T47D (cell line): ENCODE data around the gene GRM8.

Experiments
- DNase-seq, 2 experiments: peaks; one replicate each; pipeline versions ENCODE4 v3.0.0 to v3.0.0-alpha.2; 2011 to 2012; ENCODE audit warnings: low read depth in 1 of 2, low spot score in 1 of 2
- JUND ChIP-seq: IDR thresholded peaks from 2 replicates; pipeline ENCODE4 v1.6.1; 2012; ENCODE audit warnings: low read depth
- in situ Hi-C: cut with HindIII; loops from 2 replicates; pipeline ENCODE4 v1.10.0; 2016; ENCODE audit warnings: low sequenced_read_pairs, low pct_unique_long_range_greater_than_20kb

Gene GRM8

GRCh38 chr7:126535176-126535575 is 717.6 kb downstream of the GRM8 start:
- no peak for DNase-seq
- in situ Hi-C loops = no loop called here
- TF ChIP-seq JUND = no peak

- in situ Hi-C loops = no loop called here
- no peak for DNase-seq
- no peak for TF ChIP-seq JUND
Measured at GRCh38 chr7:126533715-126534114, 719.0 kb downstream of the GRM8 start.

- TF ChIP-seq JUND = no peak
- in situ Hi-C loops = no loop called here
- DNase-seq = no peak
Measured at GRCh38 chr7:126529833-126530232, 722.9 kb downstream of the GRM8 start.

DNA sequence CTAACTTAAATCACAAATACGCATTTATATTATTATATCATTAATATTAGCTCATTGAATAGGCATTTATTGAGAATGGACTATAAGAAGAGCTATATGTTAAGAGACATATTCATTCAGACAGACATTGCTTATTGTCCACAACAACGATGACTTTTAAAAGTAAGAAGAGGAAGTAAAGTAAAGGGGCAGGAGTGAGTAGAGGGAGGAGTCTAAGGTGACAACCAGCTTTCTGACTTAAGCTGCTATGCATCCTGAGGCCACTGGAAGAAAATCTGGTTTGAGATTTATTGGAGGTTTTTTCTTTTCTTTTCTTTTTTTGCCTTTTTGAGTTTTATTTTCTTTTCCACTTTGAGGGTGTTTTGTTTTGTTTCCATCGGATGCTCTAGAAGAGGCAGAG is 723.5 kb downstream of the GRM8 start:
- in situ Hi-C loops = no loop called here
- DNase-seq = no peak
- no peak for TF ChIP-seq JUND

- no peak for TF ChIP-seq JUND
- DNase-seq = no peak
- in situ Hi-C loops = no loop called here
Measured at GRCh38 chr7:126525906-126526305, 726.8 kb downstream of the GRM8 start.

DNA sequence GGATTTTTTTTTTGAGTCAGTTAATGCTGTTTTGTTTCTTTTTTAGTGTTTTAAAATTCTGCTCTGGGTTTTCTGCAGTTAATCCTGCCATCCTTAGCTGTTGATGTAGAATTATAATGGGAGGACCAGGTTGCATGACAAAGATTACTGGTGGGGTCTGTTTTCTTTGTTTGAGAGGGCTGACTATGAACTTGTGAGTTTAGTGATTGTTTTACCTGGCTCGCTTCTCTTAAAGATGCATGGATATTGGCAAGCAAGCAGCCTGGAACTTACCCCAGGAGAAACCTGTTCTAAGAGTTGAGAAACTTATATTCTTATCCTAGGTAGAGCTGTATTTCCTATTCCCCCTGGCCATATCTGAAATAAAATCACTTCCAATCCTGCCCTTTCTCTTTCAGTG is 727.8 kb downstream of the GRM8 start:
- TF ChIP-seq JUND = no peak
- in situ Hi-C loops = no loop called here
- no peak for DNase-seq

DNA sequence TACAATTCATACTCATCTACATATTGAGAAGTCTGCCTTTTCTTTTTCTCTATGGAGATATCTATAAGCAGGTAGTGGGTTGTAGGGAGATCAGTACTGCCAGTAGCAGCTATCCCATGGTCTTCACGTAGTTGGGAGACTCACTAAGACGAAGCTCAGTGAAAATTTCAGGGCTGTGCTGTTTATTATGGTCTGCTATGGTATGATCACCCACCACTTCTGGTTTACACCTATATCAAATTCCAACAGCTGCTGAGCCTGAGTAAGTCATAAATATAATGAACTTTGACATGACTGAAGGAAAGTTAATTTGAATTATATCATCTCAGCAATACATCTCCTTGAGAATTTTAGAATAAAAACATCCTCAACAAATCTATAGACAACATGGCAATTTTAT is 741.7 kb downstream of the GRM8 start:
- no peak for DNase-seq
- no peak for TF ChIP-seq JUND
- in situ Hi-C loops = no loop called here

GRCh38 chr7:126501617-126502016 is 751.1 kb downstream of the GRM8 start:
- no peak for TF ChIP-seq JUND
- in situ Hi-C loops = no loop called here
- peak in 1 of 2 experiments; percentile 29 for DNase-seq

DNA sequence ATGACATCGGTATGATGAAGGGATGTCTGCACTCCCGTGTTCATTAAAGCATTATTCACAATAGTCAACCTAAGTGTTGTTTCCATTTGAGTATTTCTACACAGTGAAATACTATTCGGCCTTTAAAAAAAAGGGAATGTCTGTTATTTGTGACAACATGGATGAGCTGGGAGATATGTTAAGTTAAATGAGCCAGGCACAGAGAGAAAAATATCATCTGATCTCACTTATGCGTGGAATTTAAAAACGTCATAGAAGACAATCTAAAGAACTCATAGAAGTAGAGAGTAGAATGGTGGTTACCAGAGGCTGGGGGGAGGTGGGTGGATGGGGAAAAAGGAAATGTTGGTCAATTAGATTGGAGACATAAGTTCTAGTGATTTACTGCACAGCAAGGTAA is 753.3 kb downstream of the GRM8 start:
- in situ Hi-C loops = no loop called here
- no peak for DNase-seq
- TF ChIP-seq JUND = no peak

- no peak for DNase-seq
- in situ Hi-C loops = no loop called here
- no peak for TF ChIP-seq JUND
Measured at GRCh38 chr7:126495733-126496132, 757.0 kb downstream of the GRM8 start.

DNA sequence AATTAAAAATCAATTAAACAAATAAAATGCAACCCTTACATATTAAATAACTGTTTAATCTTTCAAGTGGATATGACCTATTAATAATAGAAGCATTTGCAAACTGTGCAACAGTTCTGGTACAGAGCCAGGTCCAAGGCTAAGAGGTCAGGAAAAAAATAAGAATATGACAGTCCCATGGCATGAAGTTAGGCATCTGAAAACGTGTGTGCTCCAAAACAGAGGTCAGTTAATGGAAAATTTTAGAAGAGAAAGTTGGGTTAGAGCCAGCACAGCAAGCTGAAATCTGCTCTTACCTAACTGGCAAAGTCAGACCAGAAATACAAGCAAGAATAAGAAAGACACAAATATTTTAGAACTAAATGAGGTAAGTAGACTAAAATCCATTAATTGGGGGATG is 757.7 kb downstream of the GRM8 start:
- in situ Hi-C loops = no loop called here
- no peak for TF ChIP-seq JUND
- DNase-seq = no peak

DNA sequence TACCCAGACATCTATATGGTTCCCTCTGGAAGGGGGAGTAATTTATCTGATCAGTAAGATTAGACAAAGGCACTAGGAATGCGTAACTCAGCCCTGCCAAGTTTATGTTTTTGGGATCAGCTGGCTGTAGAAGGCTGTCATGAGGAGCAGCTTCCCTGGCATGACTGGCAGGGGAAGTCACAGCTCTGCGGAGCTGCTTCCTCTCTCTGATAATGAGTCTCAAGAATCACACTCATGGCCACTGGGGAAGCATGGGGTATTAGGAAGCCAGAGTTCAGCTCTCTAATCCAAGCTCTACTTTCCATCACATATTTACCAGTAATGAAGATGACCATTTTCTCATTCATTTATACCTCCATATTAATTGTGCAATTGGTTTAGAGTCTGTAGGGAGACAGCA is 758.9 kb downstream of the GRM8 start:
- DNase-seq = no peak
- TF ChIP-seq JUND = no peak
- in situ Hi-C loops = no loop called here

GRCh38 chr7:126489874-126490273 is 762.9 kb downstream of the GRM8 start:
- in situ Hi-C loops = no loop called here
- no peak for DNase-seq
- no peak for TF ChIP-seq JUND

DNA sequence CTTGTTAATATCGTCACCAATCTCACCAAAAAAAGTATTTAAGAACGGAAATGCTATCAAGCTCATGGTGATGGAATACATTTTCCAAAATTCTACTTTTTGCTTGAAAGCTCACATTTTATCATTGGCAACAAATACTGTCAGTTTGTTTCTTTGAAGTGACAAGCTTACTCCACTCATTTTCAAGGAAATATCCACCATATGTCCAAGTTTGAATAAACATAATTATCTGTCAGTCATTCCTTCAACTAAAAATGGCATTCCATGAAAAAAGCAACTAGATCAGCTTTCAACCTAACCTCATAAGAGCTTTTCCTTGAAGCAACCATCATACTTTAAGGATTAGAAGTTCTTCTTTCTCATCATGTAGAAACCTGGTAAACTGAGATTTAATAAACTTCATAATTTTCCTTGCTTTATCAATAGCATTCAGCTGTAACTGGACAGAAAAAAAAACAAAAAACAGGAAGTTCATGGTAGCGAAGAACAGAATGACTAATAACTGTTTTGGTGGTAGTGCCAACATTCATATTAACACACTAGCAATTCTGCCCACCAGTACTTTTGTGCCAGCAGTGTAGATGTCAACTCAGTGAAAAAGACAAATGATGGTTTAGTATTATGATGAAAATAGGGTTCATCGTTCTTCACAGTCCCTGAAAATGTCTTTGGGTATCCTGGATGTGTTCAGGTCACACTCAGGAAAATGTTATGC is 764.9 kb downstream of the GRM8 start:
- TF ChIP-seq JUND = no peak
- no peak for DNase-seq
- in situ Hi-C loops = no loop called here

DNA sequence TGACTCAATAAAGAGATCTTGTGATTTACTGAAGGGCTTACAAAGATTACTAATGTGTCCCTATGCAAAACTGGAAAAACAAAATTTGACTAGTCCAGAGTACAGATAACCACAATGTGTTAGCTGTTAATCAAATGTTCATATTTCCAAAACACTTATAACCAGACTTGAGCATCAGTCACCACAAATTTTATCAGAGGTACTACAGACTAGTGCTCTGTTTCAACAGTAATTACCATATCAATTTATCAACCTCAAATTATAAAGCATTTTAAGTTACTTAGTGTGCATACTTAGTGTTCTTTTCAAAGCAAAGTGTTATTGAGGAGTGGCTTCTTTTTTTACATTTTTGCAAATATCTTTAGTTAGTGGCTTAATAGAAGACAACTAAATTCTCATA is 765.9 kb downstream of the GRM8 start:
- in situ Hi-C loops = no loop called here
- no peak for TF ChIP-seq JUND
- DNase-seq = no peak
